ENCODE measurements around the gene SKI. TPM values are rescaled to one million over a fixed set of nuclear protein-coding genes. Genes with fewer than 3 reads are reported as not detected.

The SKI gene
- total and polyA plus RNA-seq, 2 of the 8 experiments (the other 6 are each of a cell fraction or from before 2014, with no cell fraction given) = 8.3 to 87.6 TPM

DNA sequence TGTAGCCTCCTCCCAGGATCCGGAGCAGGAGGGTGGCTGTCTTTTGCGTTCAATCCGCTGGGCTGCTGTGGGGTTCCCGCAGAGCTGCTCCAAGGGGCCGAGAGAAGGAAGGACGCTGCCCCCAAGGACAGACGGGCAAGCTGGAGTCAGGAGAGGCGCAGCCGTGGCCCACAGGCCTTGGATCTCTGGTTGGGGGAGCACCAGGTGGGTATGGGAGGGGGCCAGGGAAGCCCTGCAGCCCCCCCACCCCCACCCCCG, 15.9 kb upstream of the SKI start:
- no peak overlapping the region for H2AK5ac ChIP-seq (ENCODE audit: low read depth, low read length)
- no peak overlapping the region for H3K56ac ChIP-seq (replicated peaks; ENCODE audit: insufficient read length, low read depth, low read length)
- H3K4me3 ChIP-seq (ENCODE audit: extremely low read depth in 1 of 4, insufficient read depth in 2 of 4, low read depth in 3 of 4, low read length in 4 of 4) = peak overlapping the region in 1 of 4 experiments; percentile 55; a peak in 1 of 8 replicates
- H3K79me2 ChIP-seq (ENCODE audit: control insufficient read depth in 1 of 2, insufficient read depth in 2 of 2, low read length in 2 of 2) = no peaks in the 10 kb centered on the region
- no peaks in the 10 kb centered on the region for H3K9me3 ChIP-seq (ENCODE audit: insufficient read depth in 2 of 2, low read depth in 1 of 2, low read length in 1 of 2)
- peaks cover 3% of the 10 kb centered on the region; the same call in 1 of the 2 replicates for H3K23me2 ChIP-seq (ENCODE audit: low read depth, low read length)
- peak overlapping the region; percentile 41 to 75 for H3K4me2 ChIP-seq (ENCODE audit: insufficient read depth in 1 of 2, low read depth in 2 of 2, low read length in 2 of 2)
- 0 out of 7 replicates have a peak, but pooled peaks cover 0 to 2% (median 0%) of the 10 kb centered on the region in 4 experiments for H3K27me3 ChIP-seq (replicated peaks in 1 of 4; ENCODE audit: control insufficient read depth in 3 of 4, extremely low read depth in 1 of 4, insufficient read depth in 3 of 4, low read length in 3 of 4)
- H3K27ac ChIP-seq (ENCODE audit: low read depth, low read length) = peak overlapping the region; percentile 95
- H4K20me1 ChIP-seq (replicated peaks in 1 of 2; ENCODE audit: control insufficient read depth in 1 of 2, insufficient read depth in 2 of 2, low read length in 2 of 2) = no peaks in the 10 kb centered on the region
- H2AFZ ChIP-seq (ENCODE audit: low read length) = peak overlapping the region; percentile 34; the same call in 1 of the 2 replicates
- H3K14ac ChIP-seq (ENCODE audit: insufficient read length) = no peak overlapping the region
- peak overlapping the region; percentile 55 for H4K5ac ChIP-seq (ENCODE audit: insufficient read length, low read depth, low read length)
- H4K8ac ChIP-seq (ENCODE audit: extremely low read depth, insufficient read depth, low read length) = peak overlapping the region; percentile 94
- no peaks in the 10 kb centered on the region for H3K79me1 ChIP-seq (ENCODE audit: low read depth, low read length)
- 0 out of 2 replicates have a peak overlapping the region, but pooled peaks have one; percentile 48 for H2BK20ac ChIP-seq (ENCODE audit: low read length)
- WGBS, 2 experiments (ENCODE audit: extremely low coverage in 1 of 2, insufficient coverage in 1 of 2, insufficient read length in 1 of 2, insufficient replicate concordance in 2 of 2, low coverage in 1 of 2, low lambda C conversion rate in 2 of 2, missing lambda C conversion rate in 1 of 2) = 11% methylated on average over 10 of the region's 10 CpGs; no CpG with 5 or more reads in 1 of the 2 experiments
- H3K36me3 ChIP-seq (ENCODE audit: control insufficient read depth in 2 of 4, insufficient read depth in 4 of 4, low read length in 3 of 4) = no peaks in the 10 kb centered on the region
- H2BK15ac ChIP-seq (ENCODE audit: low read length) = peak overlapping the region; percentile 61; the same call in 1 of the 2 replicates
- ChIA-PET CTCF (ENCODE audit: partially characterized antibody) (interaction anchor here (0.7 to 2.2 kb wide), 8 partner anchors 9 to 886 kb away, joined by 3 to 5 read pairs (median 4); partner anchors contain the start of gene SKI), POLR2A (ENCODE audit: partially characterized antibody) (interaction anchor here (0.9 to 4.0 kb wide), 6 partner anchors 8 to 20 kb away, joined by 3 to 19 read pairs (median 4); no protein-coding TSS in a partner anchor)
- FAIRE-seq = no peak
- H3K4me1 ChIP-seq (replicated peaks in 1 of 4; ENCODE audit: control insufficient read depth in 3 of 4, insufficient read depth in 4 of 4, low read length in 3 of 4) = peaks cover 0 to 19% (median 11%) of the 10 kb centered on the region in 4 experiments; a peak in 6 of 7 replicates
- H3K23ac ChIP-seq (ENCODE audit: insufficient read length) = no peak overlapping the region
- peak overlapping the region; percentile 93 for H2BK5ac ChIP-seq (ENCODE audit: low read depth, low read length)
- H2BK120ac ChIP-seq (replicated peaks; ENCODE audit: low read depth, low read length) = peak overlapping the region; percentile 72
- peak overlapping the region; percentile 83 for H4K91ac ChIP-seq (replicated peaks; ENCODE audit: insufficient read length, low read length)
- H3K18ac ChIP-seq (ENCODE audit: extremely low read depth, low read length) = peak overlapping the region; percentile 66; the same call in 1 of the 2 replicates
- DNase-seq (ENCODE audit: low read depth in 1 of 2, low spot score in 2 of 2) = no peak
- H3K4ac ChIP-seq (replicated peaks; ENCODE audit: insufficient read length, low read depth, low read length) = peak overlapping the region; percentile 78
- H2BK12ac ChIP-seq (ENCODE audit: low read depth, low read length) = peak overlapping the region; percentile 75; the same call in 1 of the 2 replicates
- H3K9ac ChIP-seq (replicated peaks in 1 of 4; ENCODE audit: extremely low read depth in 1 of 4, low read depth in 3 of 4, low read length in 3 of 4) = peak overlapping the region in 2 of 4 experiments; percentile 58 to 75; a peak in 5 of 7 replicates
- TF ChIP-seq TAF1 (IDR thresholded peaks at IDR 0.05; ENCODE audit: low read depth, low read length) = no peak
- no peak for TF ChIP-seq POU5F1 (IDR thresholded peaks at IDR 0.05; ENCODE audit: low read depth, low read length)
- 0 out of 2 replicates have a peak, but pooled peaks have one; percentile 8 for TF ChIP-seq RBBP5 (IDR thresholded peaks at IDR 0.05; ENCODE audit: borderline replicate concordance, low read depth, low read length)
- no peak for TF ChIP-seq SRF (IDR thresholded peaks at IDR 0.05; ENCODE audit: low read depth, low read length)
- TF ChIP-seq JUN (IDR thresholded peaks at IDR 0.05; ENCODE audit: low read depth, low read length) = no peak

All from H1 (cell line).